H1 (cell line): ENCODE data around the gene CRTC1. TPM values are rescaled to one million over a fixed set of nuclear protein-coding genes. Genes with fewer than 3 reads are reported as not detected.

Experiments used
- CTCF ChIA-PET: fragments of 300-600 bp; sonication (Branson Sonifier 250); formaldehyde crosslinking; loops from one replicate; lab custom pipeline; 2021; ENCODE audit not compliant: partially characterized antibody; lab: Charles Lee
- POLR2A ChIA-PET: fragments of 300-600 bp; sonication (Branson Sonifier 250); formaldehyde crosslinking; loops from one replicate; lab custom pipeline; 2021; ENCODE audit warnings: inconsistent platforms; ENCODE audit not compliant: partially characterized antibody; lab: Charles Lee
- DNase-seq, 2 experiments: peaks; one replicate each; pipeline versions ENCODE4 v3.0.0 to v3.0.0-alpha.2; 2010 to 2022; ENCODE audit warnings: low spot score in 2 of 2, low read depth in 1 of 2, mixed read lengths in 1 of 2
- FAIRE-seq: peaks from 2 replicates; lab custom pipeline; 2011; peaks lifted over from hg19 to GRCh38; lab: Jason Lieb, UNC
- H2AFZ ChIP-seq: 2 replicates; pipeline ENCODE4 v1.8.1; 2012; ENCODE audit warnings: low read length, inconsistent platforms
- H2AK5ac ChIP-seq: 2 replicates; pipeline ENCODE4 v1.6.1; 2013; ENCODE audit warnings: low read depth, low read length
- H2BK120ac ChIP-seq: replicated peaks from 2 replicates; pipeline ENCODE3; 2013; ENCODE audit warnings: low read depth, low read length, inconsistent platforms
- H2BK12ac ChIP-seq: 2 replicates; pipeline ENCODE4 v1.6.1; 2013; ENCODE audit warnings: low read depth, low read length
- H2BK15ac ChIP-seq: 2 replicates; pipeline ENCODE4 v1.6.1; 2013; ENCODE audit warnings: low read length
- H2BK20ac ChIP-seq: 2 replicates; pipeline ENCODE4 v1.6.1; 2013; ENCODE audit warnings: low read length
- H2BK5ac ChIP-seq: 2 replicates; pipeline ENCODE4 v1.6.1; 2013; ENCODE audit warnings: low read depth, low read length
- H3K14ac ChIP-seq: 2 replicates; pipeline ENCODE4 v1.6.1; 2013; ENCODE audit warnings: inconsistent platforms; ENCODE audit not compliant: insufficient read length
- H3K18ac ChIP-seq: 2 replicates; pipeline ENCODE4 v1.6.1; 2013; ENCODE audit warnings: low read length; ENCODE audit errors: extremely low read depth
- H3K23ac ChIP-seq: 2 replicates; pipeline ENCODE4 v1.6.1; 2013; ENCODE audit warnings: inconsistent platforms; ENCODE audit not compliant: insufficient read length
- H3K23me2 ChIP-seq: 2 replicates; pipeline ENCODE4 v1.6.1; 2013; ENCODE audit warnings: low read depth, low read length
- H3K27ac ChIP-seq: 2 replicates; pipeline ENCODE4 v1.6.1; 2011; ENCODE audit warnings: low read depth, low read length, inconsistent platforms
- H3K27me3 ChIP-seq, 4 experiments: replicated peaks in 1 of 4; 1 replicate in 1 of 4; 2 replicates in 3 of 4; pipeline versions ENCODE4 v1.6.1 to v1.8.1; 2011 to 2013; ENCODE audit warnings: low read length in 3 of 4, mild to moderate bottlenecking in 3 of 4, inconsistent platforms in 2 of 4, mixed read lengths in 2 of 4, moderate library complexity in 1 of 4; ENCODE audit not compliant: control insufficient read depth in 3 of 4, insufficient read depth in 3 of 4; ENCODE audit errors: extremely low read depth in 1 of 4
- H3K36me3 ChIP-seq, 4 experiments: 2 replicates each; pipeline versions ENCODE4 v1.6.1 to v1.8.1; 2011 to 2013; ENCODE audit warnings: mild to moderate bottlenecking in 4 of 4, low read length in 3 of 4, moderate library complexity in 2 of 4, control low read depth in 1 of 4, inconsistent platforms in 1 of 4; ENCODE audit not compliant: insufficient read depth in 4 of 4, control insufficient read depth in 2 of 4
- H3K4ac ChIP-seq: replicated peaks from 2 replicates; pipeline ENCODE3; 2013; ENCODE audit warnings: low read length, low read depth, mixed read lengths, inconsistent platforms; ENCODE audit not compliant: insufficient read length
- H3K4me1 ChIP-seq, 4 experiments: replicated peaks in 1 of 4; 1 replicate in 1 of 4; 2 replicates in 3 of 4; pipeline versions ENCODE4 v1.6.1 to v1.8.1; 2011 to 2013; ENCODE audit warnings: low read length in 3 of 4, inconsistent platforms in 2 of 4, mixed read lengths in 1 of 4; ENCODE audit not compliant: insufficient read depth in 4 of 4, control insufficient read depth in 3 of 4
- H3K4me2 ChIP-seq, 2 experiments: 2 replicates each; pipeline versions ENCODE4 v1.6.1 to v1.8.1; 2011 to 2013; ENCODE audit warnings: low read depth in 2 of 2, low read length in 2 of 2, control low read depth in 1 of 2, inconsistent platforms in 1 of 2, mild to moderate bottlenecking in 1 of 2; ENCODE audit not compliant: insufficient read depth in 1 of 2
- H3K4me3 ChIP-seq, 4 experiments: fragments of 200-600, 300-600 bp in 1 of 4; sonication (generic), shearing (Covaris generic), sonication (Bioruptor Twin) in 1 of 4; 2 replicates each; pipeline versions ENCODE4 v1.5.1 to v1.8.1; 2011 to 2016; ENCODE audit warnings: low read length in 4 of 4, low read depth in 3 of 4, control low read depth in 2 of 4, inconsistent platforms in 2 of 4, mild to moderate bottlenecking in 2 of 4, mixed read lengths in 1 of 4, moderate library complexity in 1 of 4; ENCODE audit not compliant: insufficient read depth in 2 of 4; ENCODE audit errors: extremely low read depth in 1 of 4
- H3K56ac ChIP-seq: replicated peaks from 2 replicates; pipeline ENCODE3; 2013; ENCODE audit warnings: low read depth, mild to moderate bottlenecking, mixed read lengths, low read length, inconsistent platforms; ENCODE audit not compliant: insufficient read length
- H3K79me1 ChIP-seq: 2 replicates; pipeline ENCODE4 v1.6.1; 2013; ENCODE audit warnings: low read depth, low read length, control low read depth
- H3K79me2 ChIP-seq, 2 experiments: 2 replicates each; pipeline versions ENCODE4 v1.6.1 to v1.8.1; 2012 to 2013; ENCODE audit warnings: low read length in 2 of 2, mild to moderate bottlenecking in 2 of 2, inconsistent platforms in 1 of 2; ENCODE audit not compliant: insufficient read depth in 2 of 2, control insufficient read depth in 1 of 2
- H3K9ac ChIP-seq, 4 experiments: replicated peaks in 1 of 4; 1 replicate in 1 of 4; 2 replicates in 3 of 4; pipeline versions ENCODE4 v1.6.1 to v1.8.1; 2011 to 2013; ENCODE audit warnings: low read depth in 3 of 4, low read length in 3 of 4, control low read depth in 2 of 4, mild to moderate bottlenecking in 2 of 4, moderate library complexity in 2 of 4, inconsistent platforms in 1 of 4; ENCODE audit errors: extremely low read depth in 1 of 4
- H3K9me3 ChIP-seq, 2 experiments: 2 replicates each; pipeline versions ENCODE4 v1.6.1 to v1.8.1; 2012 to 2013; ENCODE audit warnings: mild to moderate bottlenecking in 2 of 2, moderate library complexity in 2 of 2, control low read depth in 1 of 2, inconsistent platforms in 1 of 2, low read depth in 1 of 2, low read length in 1 of 2, mixed read lengths in 1 of 2; ENCODE audit not compliant: insufficient read depth in 2 of 2
- H4K20me1 ChIP-seq, 2 experiments: replicated peaks in 1 of 2; 2 replicates each; pipeline versions ENCODE3 to v1.8.1; 2011 to 2013; ENCODE audit warnings: inconsistent platforms in 2 of 2, low read length in 2 of 2, mild to moderate bottlenecking in 1 of 2; ENCODE audit not compliant: insufficient read depth in 2 of 2, control insufficient read depth in 1 of 2
- H4K5ac ChIP-seq: 2 replicates; pipeline ENCODE4 v1.6.1; 2013; ENCODE audit warnings: low read length, low read depth, mixed read lengths, inconsistent platforms; ENCODE audit not compliant: insufficient read length
- H4K8ac ChIP-seq: 2 replicates; pipeline ENCODE4 v1.8.0; 2013; ENCODE audit warnings: mild to moderate bottlenecking, moderate library complexity, low read length, inconsistent platforms; ENCODE audit not compliant: insufficient read depth; ENCODE audit errors: extremely low read depth
- H4K91ac ChIP-seq: replicated peaks from 2 replicates; pipeline ENCODE3; 2013; ENCODE audit warnings: low read length, mixed read lengths, inconsistent platforms; ENCODE audit not compliant: insufficient read length
- ASH2L ChIP-seq: fragments of 200-600, 300-600 bp; sonication (generic); IDR thresholded peaks from one replicate; pipeline ENCODE4 v1.7.1; 2017; ENCODE audit warnings: low read length
- BACH1 ChIP-seq: IDR thresholded peaks from 2 replicates; pipeline ENCODE4 v1.6.1; 2012; ENCODE audit warnings: low read length, improper control_type of control experiment
- BRCA1 ChIP-seq: IDR thresholded peaks from 2 replicates; pipeline ENCODE4 v1.6.1; 2012; ENCODE audit warnings: low read depth, low read length, improper control_type of control experiment
- E2F6 ChIP-seq: IDR thresholded peaks from 2 replicates; pipeline ENCODE4 v1.6.1; 2012; ENCODE audit warnings: inconsistent platforms
- EZH2 ChIP-seq: fragments of 200-600 bp; sonication (generic); IDR thresholded peaks from 2 replicates; pipeline ENCODE4 v1.7.1; 2012; ENCODE audit warnings: low read depth, mild to moderate bottlenecking, moderate library complexity, low read length, inconsistent platforms; ENCODE audit not compliant: severe bottlenecking
- JUN ChIP-seq: IDR thresholded peaks from 2 replicates; pipeline ENCODE4 v1.6.1; 2011; ENCODE audit warnings: low read depth, mild to moderate bottlenecking, improper control_type of control experiment, low read length
- KDM5A ChIP-seq: fragments of 200-600 bp; IDR thresholded peaks from 2 replicates; pipeline ENCODE4 v1.7.1; 2012; ENCODE audit warnings: mild to moderate bottlenecking, low read length, inconsistent platforms, mixed read lengths
- POLR2AphosphoS5 ChIP-seq: IDR thresholded peaks from 2 replicates; pipeline ENCODE4 v1.6.1; 2011; ENCODE audit warnings: low read depth, low read length
- RBBP5 ChIP-seq: IDR thresholded peaks from 2 replicates; pipeline ENCODE4 v1.7.1; 2012; ENCODE audit warnings: low read depth, mild to moderate bottlenecking, inconsistent platforms, low read length, moderate library complexity, borderline replicate concordance
- RNF2 ChIP-seq: fragments of 200-900, 300-1000 bp; sonication (generic); IDR thresholded peaks from 2 replicates; pipeline ENCODE4 v1.7.1; 2016; ENCODE audit warnings: borderline replicate concordance, low read depth, mild to moderate bottlenecking, antibody characterized with exemption, low read length; ENCODE audit not compliant: poor library complexity, severe bottlenecking; ENCODE audit errors: missing control alignments
- SP1 ChIP-seq: IDR thresholded peaks from 2 replicates; pipeline ENCODE4 v1.6.1; 2011; ENCODE audit warnings: low read depth, low read length
- USF2 ChIP-seq: IDR thresholded peaks from 2 replicates; pipeline ENCODE4 v1.6.1; 2011; ENCODE audit warnings: low read length, improper control_type of control experiment
- YY1 ChIP-seq: IDR thresholded peaks from 2 replicates; pipeline ENCODE4 v1.6.1; 2011; ENCODE audit warnings: low read depth, mild to moderate bottlenecking, low read length
- WGBS, 2 experiments: shearing (Covaris generic) in 1 of 2; methylation state at CpG; one replicate each; pipeline versions ENCODE4 v1.1.6 to v1.1.7; 2013 to 2015; ENCODE audit warnings: low lambda C conversion rate in 2 of 2, mixed read lengths in 2 of 2, inconsistent platforms in 1 of 2, low coverage in 1 of 2, missing lambda C conversion rate in 1 of 2; ENCODE audit not compliant: insufficient replicate concordance in 2 of 2, insufficient coverage in 1 of 2, insufficient read length in 1 of 2; ENCODE audit errors: extremely low coverage in 1 of 2, missing lambda C conversion rate in 1 of 2; 5-methylcytosine and 5-hydroxymethylcytosine counted together
- polyA plus RNA-seq, 7 experiments: library from polyadenylated mRNA; depleted of rRNA in 3 of 7; stranded (reverse) in 5 of 7; unstranded in 2 of 7; fragments of >200 nt in 5 of 7; fragments of 200-250 nt in 2 of 7; gene quantifications; 1 replicate in 5 of 7; 2 replicates in 1 of 7; 4 replicates in 1 of 7; pipeline versions ENCODE4 v1.2.1 to v1.2.3, GENCODE V29; 2011 to 2013; ENCODE audit warnings: missing spikeins in 2 of 7, mixed read lengths in 2 of 7
- total RNA-seq: library from RNA; stranded (reverse); fragmentation: NEBNext Ultra II Directional; extraction: Animal tissue kit (Norgen Biotek cat#: 25700); gene quantifications from 2 replicates; pipeline ENCODE4 v1.2.1, GENCODE V29; 2021

CRTC1 gene
- total and polyA plus RNA-seq, 2 of the 8 experiments (the other 6 are each of a cell fraction or from before 2014, with no cell fraction given) = 2.9 to 8.5 TPM

GRCh38 chr19:18696023-18696422 is 12.5 kb downstream of the CRTC1 start:
- Histone ChIP-seq H3K27me3 (no peaks in the 10 kb centered on the region), H4K5ac (no peak overlapping the region), H3K9me3 (no peaks in the 10 kb centered on the region), H3K36me3 (no peaks in the 10 kb centered on the region), H3K4me1 (peaks cover 0 to 15% (median 4%) of the 10 kb centered on the region in 4 experiments; a peak in 4 of 7 replicates), H3K56ac (no peak overlapping the region), H3K4me2 (no peak overlapping the region), H2AFZ (no peak overlapping the region), H3K79me2 (peaks cover 0 to 15% of the 10 kb centered on the region in 2 experiments; a peak in 2 of 4 replicates), H3K4me3 (no peak overlapping the region), H3K4ac (no peak overlapping the region), H2BK20ac (no peak overlapping the region), H2AK5ac (no peak overlapping the region), H3K79me1 (peaks cover 18% of the 10 kb centered on the region), H3K27ac (no peak overlapping the region), H2BK12ac (no peak overlapping the region), H3K18ac (no peak overlapping the region), H4K91ac (no peak overlapping the region), H4K8ac (no peak overlapping the region), H4K20me1 (peaks cover 19 to 37% of the 10 kb centered on the region in 2 experiments), H3K9ac (no peak overlapping the region), H3K23me2 (peaks cover 3% of the 10 kb centered on the region; the same call in 1 of the 2 replicates), H2BK5ac (no peak overlapping the region), H3K14ac (no peak overlapping the region), H3K23ac (no peak overlapping the region), H2BK15ac (no peak overlapping the region), H2BK120ac (no peak overlapping the region)
- ChIA-PET POLR2A (interaction anchor here (0.6 to 1.0 kb wide), 2 partner anchors 39 to 75 kb away, joined by 3 read pairs; no protein-coding TSS in a partner anchor), CTCF (no interaction called here)
- DNase-seq (no peak), FAIRE-seq (no peak)
- WGBS, 2 experiments = 95% methylated on average over 12 of the region's 12 CpGs; no CpG with 5 or more reads in 1 of the 2 experiments
- TF ChIP-seq BACH1 (no peak), RBBP5 (no peak), SP1 (no peak), BRCA1 (no peak), KDM5A (no peak), RNF2 (no peak), EZH2 (no peak), USF2 (no peak), E2F6 (no peak), POLR2AphosphoS5 (no peak), YY1 (no peak), JUN (no peak), ASH2L (no peak)
